ENCODE data around the gene SNX5. TPM values are rescaled to one million over a fixed set of nuclear protein-coding genes. Genes with fewer than 3 reads are reported as not detected.

The SNX5 gene
- total RNA-seq, 1 experiment from 2014 or later: 159 TPM

GRCh38 chr20:17955302-17955701 is 13.3 kb downstream of the SNX5 start (continued):
- TF ChIP-seq REST (IDR thresholded peaks at IDR 0.05; ENCODE audit: low read depth) (no peak), POLR2AphosphoS5 (IDR thresholded peaks at IDR 0.05; ENCODE audit: low read depth, low read length) (no peak), YY1 (IDR thresholded peaks at IDR 0.05; ENCODE audit: extremely low read depth, insufficient replicate concordance, low read depth, low read length) (no peak), EZH2phosphoT487 (IDR thresholded peaks at IDR 0.05; ENCODE audit: borderline replicate concordance) (no peak)

- POLR2A ChIA-PET: no interaction called here
- intact Hi-C loops (cut with micrococcal nuclease): no loop called here
- peaks cover 76 to 87% of the 10 kb centered on the region in 2 experiments for H3K36me3 ChIP-seq (ENCODE audit: control insufficient read depth in 1 of 2, insufficient read depth in 2 of 2, low read length in 2 of 2)
These were observed 14.7 kb downstream of the SNX5 start for GRCh38 chr20:17953935-17954334.

More at GRCh38 chr20:17953935-17954334, 14.7 kb downstream of the SNX5 start:
- ChIA-PET CTCF (no interaction called here), RAD21 (ENCODE audit: low non-redundant PET in 1 of 2, low total read pairs in 2 of 2, uncharacterized antibody in 2 of 2, unreplicated experiment in 2 of 2) (no interaction called here)
- H3K9me3 ChIP-seq (ENCODE audit: control insufficient read depth in 1 of 2, insufficient read depth in 1 of 2, low read depth in 1 of 2, low read length in 2 of 2): no peaks in the 10 kb centered on the region
- no peaks in the 10 kb centered on the region for H3K4me1 ChIP-seq (ENCODE audit: control insufficient read depth in 1 of 2, insufficient read depth in 2 of 2, low read length in 2 of 2)
- H4K20me1 ChIP-seq (ENCODE audit: insufficient read depth): peaks cover 32% of the 10 kb centered on the region; the same call in 1 of the 2 replicates
- no peak overlapping the region for H3K4me2 ChIP-seq (ENCODE audit: low read length)
- H3K27ac ChIP-seq (ENCODE audit: low read depth, low read length): no peak overlapping the region
- no peak overlapping the region for H3K9ac ChIP-seq (ENCODE audit: low read length)
- no peak overlapping the region for H2AFZ ChIP-seq (ENCODE audit: low read depth, low read length, poor library complexity, severe bottlenecking)
- BruUV-seq (replicated peaks): no TSS peak
- no peak for DNase-seq (ENCODE audit: low read depth, low spot score)
- H3K27me3 ChIP-seq (ENCODE audit: insufficient read depth, low read length): no peaks in the 10 kb centered on the region
- TF ChIP-seq EGR1 (IDR thresholded peaks at IDR 0.05; ENCODE audit: low read depth) (no peak), EZH2phosphoT487 (IDR thresholded peaks at IDR 0.05; ENCODE audit: borderline replicate concordance) (no peak), EZH2 (IDR thresholded peaks at IDR 0.05) (no peak), SIN3A (IDR thresholded peaks at IDR 0.05; ENCODE audit: low read depth) (no peak), POLR2A (IDR thresholded peaks at IDR 0.05; ENCODE audit: borderline replicate concordance, extremely low read depth, insufficient read depth, insufficient read length) (no peak), CEBPB (IDR thresholded peaks at IDR 0.05; ENCODE audit: low read depth) (no peak), REST (IDR thresholded peaks at IDR 0.05; ENCODE audit: low read depth) (no peak), TCF7L2 (IDR thresholded peaks at IDR 0.05; ENCODE audit: borderline replicate concordance, extremely low read depth, insufficient read depth, insufficient read length) (no peak), JUND (IDR thresholded peaks at IDR 0.05) (no peak), FOSL1 (IDR thresholded peaks at IDR 0.05; ENCODE audit: low read depth) (no peak), ZFX (IDR thresholded peaks at IDR 0.05) (no peak), ZNF274 (IDR thresholded peaks at IDR 0.05; ENCODE audit: low read depth, low read length) (no peak), ATF3 (IDR thresholded peaks at IDR 0.05) (no peak), POLR2AphosphoS5 (IDR thresholded peaks at IDR 0.05; ENCODE audit: low read depth, low read length) (no peak)
- peaks cover 99% of the 10 kb centered on the region for H3K79me2 ChIP-seq (ENCODE audit: insufficient read depth, low read length)
- no peak for ATAC-seq
- no peaks in the 10 kb centered on the region for H3K9me2 ChIP-seq (ENCODE audit: insufficient read depth)
- no peak overlapping the region for H3K4me3 ChIP-seq (replicated peaks in 1 of 2; ENCODE audit: low read depth in 1 of 2, low read length in 2 of 2)

All from HCT116 (cell line).